Frontal cortex (tissue), 4 donors: Measurements from ENCODE around the gene QPCTL. TPM values are rescaled to one million over a fixed set of nuclear protein-coding genes. Genes with fewer than 3 reads are reported as not detected.
"Not testable (repeated sequence)": the region's sequence is repeated elsewhere in the genome, so short reads cannot be mapped to it uniquely, and the experiment has no call there.

Source experiments
- DNase-seq, 2 donors: peaks; one replicate each; pipeline ENCODE4 v3.0.0; 2012; ENCODE audit warnings: low spot score in 2 of 2
- FAIRE-seq: peaks from 2 replicates; lab custom pipeline; 2012; peaks lifted over from hg19 to GRCh38; lab: Jason Lieb, UNC
- total RNA-seq: library from RNA; depleted of rRNA; stranded (reverse); fragments of >200 nt; gene quantifications from one replicate; pipeline ENCODE4 v1.2.3, GENCODE V29; 2014
- donor health status: control.
- donor health status: control.
- donor health status: control.

Gene QPCTL
- total RNA-seq, 1 donor from 2014 or later = 8.2 TPM

GRCh38 chr19:45713141-45713540 lies 20.7 kb downstream of the QPCTL start:
- DNase-seq (no peak), FAIRE-seq (no peak)

GRCh38 chr19:45715139-45715538 lies 22.7 kb downstream of the QPCTL start:
- no peak for DNase-seq
- no peak for FAIRE-seq

- no peak for FAIRE-seq
- peak in 1 of 2 donors; percentile 58 for DNase-seq
These were observed 24.1 kb downstream of the QPCTL start for GRCh38 chr19:45716359-45717130.

GRCh38 chr19:45717131-45717982 lies 24.9 kb downstream of the QPCTL start:
- FAIRE-seq = peak; percentile 91

GRCh38 chr19:45717983-45718650 lies 25.7 kb downstream of the QPCTL start:
- DNase-seq = no peak
- FAIRE-seq = no peak

More at GRCh38 chr19:45717131-45717982, 24.9 kb downstream of the QPCTL start:
- peak; percentile 98 for DNase-seq

GRCh38 chr19:45720065-45720464 lies 27.6 kb downstream of the QPCTL start:
- DNase-seq, FAIRE-seq: not testable (repeated sequence)

GRCh38 chr19:45728683-45729082 lies 36.2 kb downstream of the QPCTL start:
- FAIRE-seq, DNase-seq: not testable (repeated sequence)

GRCh38 chr19:45729800-45730290 lies 37.4 kb downstream of the QPCTL start:
- no peak for DNase-seq
- no peak for FAIRE-seq

- FAIRE-seq (peak; percentile 64), DNase-seq (peak; percentile 93 to 96)
These were observed 38.2 kb downstream of the QPCTL start, which contains the start of gene FBXO46 for GRCh38 chr19:45730368-45731288. FBXO46 (minus strand) TSS chr19:45730896; CDS start chr19:45713495, 17,401 bp downstream.

GRCh38 chr19:45733160-45733810 lies 40.8 kb downstream of the QPCTL start, which contains the start of gene MEIOSIN:
MEIOSIN (plus strand) TSS chr19:45733439; CDS start chr19:45735377, 1,938 bp downstream.
- DNase-seq = no peak
- no peak for FAIRE-seq

GRCh38 chr19:45739498-45740439 lies 47.3 kb downstream of the QPCTL start:
- DNase-seq (no peak), FAIRE-seq (no peak)

- DNase-seq (no peak), FAIRE-seq (no peak)
These were observed 50.5 kb downstream of the QPCTL start for GRCh38 chr19:45742969-45743368.

GRCh38 chr19:45745606-45746005 lies 53.1 kb downstream of the QPCTL start:
- DNase-seq = no peak
- no peak for FAIRE-seq

GRCh38 chr19:45746866-45747265 lies 54.4 kb downstream of the QPCTL start:
- DNase-seq = no peak
- FAIRE-seq = no peak

GRCh38 chr19:45747513-45747912 lies 55.0 kb downstream of the QPCTL start:
- no peak for FAIRE-seq
- no peak for DNase-seq

GRCh38 chr19:45751483-45751882 lies 59.0 kb downstream of the QPCTL start:
- not testable (repeated sequence) for DNase-seq, FAIRE-seq

- no peak for DNase-seq
- no peak for FAIRE-seq
These were observed 60.2 kb downstream of the QPCTL start for GRCh38 chr19:45752639-45753038.
